HG02885 (cell line): ENCODE data around the gene TENM3.

ENCODE experiments used
- ATAC-seq: cut with Tn5 transposase; IDR thresholded peaks from one replicate; pipeline ENCODE4 v1.9.1; 2021; ENCODE audit warnings: mild to moderate bottlenecking; ENCODE audit not compliant: unreplicated experiment, poor library complexity

TENM3 gene

DNA sequence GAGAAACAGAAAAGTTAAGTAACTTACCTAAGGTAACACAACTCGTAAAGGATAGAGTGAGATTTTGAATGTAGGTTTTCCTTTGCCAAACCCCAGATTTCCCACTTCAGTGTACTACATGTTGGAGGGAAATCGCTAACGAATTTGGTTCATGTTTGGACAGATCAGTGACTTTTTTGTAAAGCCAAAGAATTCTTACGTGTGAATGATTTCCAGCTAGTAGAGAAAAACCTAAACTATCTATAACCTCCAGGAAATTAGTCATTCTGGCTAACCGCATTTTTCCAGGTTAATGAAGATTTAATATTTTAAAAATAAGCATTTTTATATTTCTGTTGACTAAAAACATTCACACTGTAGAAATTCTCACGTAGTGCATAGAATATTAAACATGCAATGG lies 7.2 kb downstream of the TENM3 start:
- no peak for ATAC-seq

DNA sequence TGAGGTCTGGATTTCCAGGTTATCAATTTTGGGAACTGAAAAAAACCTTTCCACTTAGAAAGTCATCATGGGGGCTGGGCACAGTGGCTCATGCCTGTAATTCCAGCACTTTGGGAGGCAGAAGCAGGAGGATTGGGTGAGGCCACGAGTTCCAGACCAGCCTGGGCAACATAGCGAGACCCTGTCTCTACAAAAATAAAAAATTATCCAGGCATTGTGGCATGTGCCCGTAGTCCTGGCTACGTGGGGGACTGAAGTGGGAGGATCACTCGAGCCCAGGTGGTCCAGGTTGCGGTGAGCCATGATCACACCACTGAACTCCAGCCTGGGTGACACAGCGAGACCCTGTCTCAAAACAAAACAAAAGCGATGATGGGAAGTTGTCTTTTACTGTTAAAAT lies 7.9 kb downstream of the TENM3 start:
- ATAC-seq: no peak

DNA sequence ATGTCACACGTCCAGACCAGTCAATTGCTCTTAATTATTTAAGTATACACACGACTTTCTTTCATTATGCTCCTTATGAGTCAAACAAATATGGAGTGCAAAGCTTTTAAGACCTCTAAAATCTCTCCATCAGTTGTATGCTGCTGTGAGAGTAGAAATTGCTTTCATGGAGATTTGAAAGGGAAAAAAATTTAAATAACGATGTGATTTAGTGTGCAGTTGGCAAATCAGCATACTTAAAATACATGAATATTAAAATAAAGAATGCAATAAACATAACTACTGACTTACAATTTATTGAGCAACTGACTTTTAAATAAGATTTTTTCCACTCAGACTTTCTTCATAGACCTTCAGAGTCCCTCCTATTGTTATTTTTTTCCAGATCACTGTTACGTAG lies 9.0 kb downstream of the TENM3 start:
- ATAC-seq: no peak

DNA sequence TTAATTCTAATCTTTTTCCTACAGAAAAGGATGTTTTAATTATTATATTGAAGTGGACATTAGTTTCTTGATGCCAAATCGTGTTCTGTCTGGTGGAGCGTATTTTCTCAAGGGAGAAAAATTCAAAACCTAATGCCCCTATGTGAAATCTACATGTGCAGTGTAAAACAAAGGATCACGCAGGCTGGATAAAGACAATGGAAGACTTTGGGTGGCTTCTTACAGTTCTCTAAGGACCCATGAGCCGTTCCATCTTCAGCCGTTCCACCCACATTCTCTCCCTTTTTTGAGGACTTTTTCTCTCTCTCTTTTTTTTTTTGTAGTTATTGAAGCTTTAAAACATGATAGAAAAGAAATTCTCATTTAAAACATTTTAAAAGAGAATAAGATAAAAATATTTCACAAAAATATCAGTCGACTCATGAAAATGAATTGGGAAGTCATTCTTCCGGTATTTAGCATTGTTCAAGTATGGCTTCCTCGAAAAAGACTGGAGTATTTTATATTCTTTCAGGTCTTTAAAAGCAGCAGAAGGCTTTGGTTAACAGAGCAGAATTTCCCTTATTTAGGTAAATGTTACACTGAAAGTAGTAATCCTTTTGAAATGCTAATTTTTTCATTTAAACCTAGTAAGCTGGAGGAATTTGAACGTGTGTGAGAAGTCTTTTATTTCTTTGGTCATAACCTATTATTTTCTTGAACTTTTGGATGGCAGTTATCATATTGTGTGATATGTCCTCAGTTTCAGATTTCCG lies 11.0 kb downstream of the TENM3 start:
- ATAC-seq: no peak

DNA sequence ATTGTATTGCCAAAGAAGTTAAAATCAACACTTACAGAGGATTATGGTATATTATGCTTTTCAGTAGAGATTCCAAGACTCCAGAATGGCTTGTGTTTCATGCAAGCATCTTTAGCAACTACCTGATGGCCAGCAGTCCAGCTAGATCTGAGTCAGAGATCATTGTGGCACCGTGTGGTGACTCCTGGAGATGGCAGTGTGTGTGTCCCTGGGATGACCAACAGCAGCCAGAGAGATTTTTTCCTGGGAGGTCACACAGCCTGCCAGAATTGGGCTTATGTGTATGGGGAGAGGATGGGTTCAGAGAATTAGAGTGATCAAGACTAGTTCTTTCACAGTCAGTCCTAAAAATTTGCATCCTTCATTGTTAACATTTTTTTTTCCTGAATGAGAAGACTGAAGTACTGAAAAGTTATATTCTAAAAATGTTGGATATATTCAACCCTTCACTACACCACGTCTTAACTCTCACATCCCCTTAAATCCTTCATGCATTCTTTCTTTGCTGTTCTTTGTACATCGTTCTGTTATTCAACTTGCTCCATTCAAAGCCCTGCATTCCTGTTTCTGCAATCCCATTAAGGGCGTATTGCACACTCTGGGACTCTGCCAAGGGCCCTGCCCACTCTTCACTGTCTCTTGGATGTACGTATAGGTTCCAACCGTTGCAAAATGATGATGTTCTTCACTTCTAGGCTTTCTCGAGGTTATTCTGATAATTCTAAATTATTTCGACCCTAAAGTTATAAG lies 12.4 kb downstream of the TENM3 start:
- no peak for ATAC-seq

DNA sequence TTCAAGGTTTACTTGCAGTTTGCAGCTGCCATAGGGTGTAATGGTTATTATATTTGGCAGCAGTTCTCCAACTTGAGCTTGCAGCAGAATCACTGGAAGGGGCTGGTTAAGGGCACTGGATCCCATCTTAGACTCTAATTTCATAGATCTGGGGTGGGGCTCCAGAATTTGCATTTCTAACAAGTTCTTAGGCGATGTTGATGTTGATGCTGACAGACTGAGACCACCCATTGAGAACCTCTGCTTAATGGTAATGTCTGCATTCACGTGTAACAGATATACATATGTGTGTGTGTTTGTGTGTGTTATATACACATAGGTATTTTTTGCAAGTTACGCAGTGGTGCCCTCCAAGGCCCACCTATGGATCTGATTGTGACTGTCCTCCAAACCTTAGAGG lies 13.8 kb downstream of the TENM3 start:
- no peak for ATAC-seq

DNA sequence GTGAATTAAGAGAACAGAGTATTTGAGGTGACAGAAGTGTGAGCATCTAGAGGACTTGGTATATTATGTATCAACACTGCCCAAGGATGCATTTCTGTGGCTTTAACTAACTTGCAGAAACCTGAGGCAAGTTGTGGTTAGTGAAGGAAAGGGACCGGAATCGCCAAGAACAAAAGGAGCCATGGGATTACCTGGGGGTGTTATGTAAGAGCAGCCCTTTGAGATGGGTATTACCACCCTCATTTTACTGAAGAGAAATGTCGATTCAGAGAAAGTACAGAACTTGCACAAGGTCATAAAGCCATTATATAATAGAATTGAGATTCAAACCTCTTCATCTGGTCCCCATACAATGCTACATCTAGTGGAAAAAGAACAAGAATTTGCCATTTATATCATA lies 14.3 kb downstream of the TENM3 start:
- ATAC-seq: no peak

DNA sequence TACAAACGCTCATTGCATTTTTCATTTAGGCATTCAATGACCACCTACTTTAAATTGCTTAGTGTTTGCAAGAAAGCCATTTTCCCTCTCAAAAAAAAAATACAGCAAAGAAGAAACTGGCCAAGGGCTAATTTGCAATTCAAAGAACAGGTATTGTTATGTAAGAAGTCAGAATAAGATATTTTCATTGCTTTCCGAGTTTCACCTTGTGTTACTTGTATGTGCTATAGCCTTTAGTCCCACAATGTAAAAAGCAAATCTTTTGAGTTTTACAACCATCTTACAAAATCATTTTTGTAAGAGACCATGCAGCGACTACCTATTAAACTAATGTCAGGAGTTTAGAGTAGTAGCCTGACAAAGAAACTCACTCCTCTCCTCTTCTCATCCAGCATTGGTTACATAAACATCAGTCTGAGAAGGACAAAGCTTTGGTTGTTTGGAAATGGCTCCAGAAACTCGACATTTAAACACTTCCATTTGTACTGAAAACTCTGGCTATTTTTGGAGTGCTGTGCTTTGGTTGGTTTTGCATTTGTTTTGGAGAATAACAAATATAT lies 15.3 kb downstream of the TENM3 start:
- no peak for ATAC-seq

DNA sequence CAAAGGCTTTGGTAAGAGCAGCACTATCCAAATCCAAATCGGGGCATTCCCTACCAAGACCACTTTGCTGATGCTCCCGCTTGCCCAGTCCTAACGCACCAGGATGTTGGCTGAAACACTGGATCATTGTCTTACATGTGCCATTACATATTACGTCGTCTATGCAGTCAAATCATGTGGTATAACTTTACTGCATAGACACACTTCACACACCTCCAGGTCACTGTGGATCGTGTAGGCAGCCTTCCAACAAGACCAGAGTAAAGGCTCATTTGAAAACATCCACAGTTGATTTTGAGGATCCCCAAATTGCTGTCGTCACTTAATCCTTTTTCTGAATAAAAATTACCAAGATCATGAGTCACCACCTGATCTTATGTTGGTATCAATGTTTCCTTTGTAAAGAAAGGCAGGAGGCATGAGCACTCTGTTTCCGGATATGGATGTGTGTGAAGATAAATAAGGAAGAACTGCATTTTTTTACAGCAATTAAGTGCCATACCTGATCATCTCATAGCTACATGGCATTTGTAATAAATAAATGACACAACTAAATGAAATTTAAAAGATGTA lies 18.5 kb downstream of the TENM3 start:
- ATAC-seq: no peak

DNA sequence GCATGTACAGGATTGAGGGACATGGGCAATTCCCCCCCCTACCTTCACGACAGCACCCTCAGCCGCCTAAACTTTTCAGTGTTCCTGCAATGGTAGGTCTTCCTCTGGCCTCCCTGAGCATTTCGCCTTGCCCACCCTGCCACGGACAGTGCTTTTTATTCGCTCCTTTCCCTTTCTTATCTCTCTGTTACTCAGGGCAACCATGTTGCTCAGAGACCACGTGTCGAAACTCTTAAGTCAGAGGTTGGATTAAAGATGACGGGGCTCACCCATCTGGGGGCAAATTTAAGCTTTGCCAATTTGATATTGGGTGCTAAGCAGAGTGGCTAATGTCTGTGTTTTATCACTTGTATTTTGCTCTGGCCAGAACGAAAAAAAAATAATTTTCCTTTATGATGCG lies 20.4 kb downstream of the TENM3 start:
- no peak for ATAC-seq

DNA sequence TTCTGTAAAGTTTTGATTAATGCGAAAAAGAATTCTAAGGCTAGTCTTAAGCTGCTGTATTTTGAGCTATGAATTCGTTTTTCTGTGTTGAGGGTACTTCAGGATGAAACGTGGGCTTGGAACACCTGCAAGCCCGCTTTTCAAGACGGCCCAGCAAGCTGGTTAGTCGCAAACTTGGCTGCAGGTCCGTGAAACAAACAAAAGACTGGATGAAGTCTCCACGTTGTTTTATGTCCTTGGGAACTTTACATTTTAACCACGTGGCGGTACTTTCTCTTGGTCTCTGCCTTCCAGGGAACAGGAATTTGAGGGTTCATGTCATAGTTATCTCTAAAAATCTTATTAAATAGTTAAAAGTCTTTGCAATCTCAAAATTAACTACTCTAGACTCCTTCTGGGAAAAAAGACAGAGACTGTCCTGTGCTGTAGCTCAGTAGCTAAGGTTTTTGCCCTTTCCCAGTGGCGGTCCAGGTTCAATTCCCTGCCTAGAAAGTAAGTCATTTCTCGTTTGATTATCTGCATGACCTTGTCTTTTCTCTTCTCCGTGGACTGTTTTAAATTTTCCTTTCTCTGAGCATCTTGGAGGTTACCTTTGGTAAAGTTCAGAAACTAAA lies 21.0 kb downstream of the TENM3 start:
- ATAC-seq: no peak

DNA sequence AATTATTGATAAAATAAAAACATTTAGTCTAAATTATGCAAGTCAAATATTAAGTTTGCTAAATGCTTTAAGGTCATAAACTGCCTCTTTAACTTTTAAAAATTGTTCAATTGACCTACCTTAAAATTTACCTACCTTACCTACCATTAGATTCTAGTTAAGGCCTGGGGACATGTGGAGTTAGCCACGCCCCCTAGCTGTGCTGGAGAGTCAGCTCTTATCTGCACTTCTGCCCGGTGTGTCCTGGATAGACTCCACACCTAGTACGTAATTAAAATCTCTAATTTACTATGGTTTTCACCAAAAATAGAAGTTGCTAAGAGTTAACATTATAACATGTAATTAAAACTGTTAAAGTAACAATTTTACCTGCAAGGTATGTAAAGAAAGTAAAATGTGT lies 22.7 kb downstream of the TENM3 start:
- ATAC-seq: no peak

DNA sequence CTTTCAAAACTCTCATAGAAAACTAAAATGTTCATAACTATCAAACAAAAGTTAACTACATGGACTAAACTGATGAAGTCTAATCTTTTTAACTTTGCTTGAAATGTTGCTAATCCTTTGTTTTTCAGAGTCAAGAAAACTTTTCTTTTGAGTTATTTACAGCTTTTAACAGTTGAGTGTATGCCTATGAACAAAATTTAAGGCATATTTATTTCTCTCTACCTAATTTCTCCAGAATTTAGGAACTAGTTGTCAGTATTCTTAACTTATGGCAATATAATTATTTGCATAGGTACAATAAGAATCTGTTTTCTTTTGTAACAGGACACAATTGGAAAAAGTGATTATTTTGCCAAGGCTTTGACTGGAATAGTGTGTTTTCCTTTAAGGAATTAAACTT lies 23.8 kb downstream of the TENM3 start:
- no peak for ATAC-seq

DNA sequence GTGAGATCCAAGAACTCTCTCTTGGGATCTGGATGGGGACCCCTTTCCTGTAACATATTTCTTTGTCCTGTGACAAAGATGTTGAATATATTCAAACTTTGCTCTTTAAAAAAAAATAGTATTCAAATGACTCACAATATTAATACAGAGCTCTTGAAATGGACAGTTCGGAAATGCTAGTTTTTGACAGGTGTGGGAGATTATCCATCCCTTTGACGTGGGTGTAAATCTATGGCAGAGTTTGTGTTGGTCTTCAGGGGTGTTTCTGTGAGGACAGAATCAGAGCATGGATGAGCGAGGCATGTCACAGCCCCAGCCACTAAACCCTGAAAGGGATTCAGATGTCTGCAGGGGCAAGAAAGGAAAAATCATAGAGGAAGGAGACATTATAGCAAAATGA lies 25.8 kb downstream of the TENM3 start:
- ATAC-seq: no peak

DNA sequence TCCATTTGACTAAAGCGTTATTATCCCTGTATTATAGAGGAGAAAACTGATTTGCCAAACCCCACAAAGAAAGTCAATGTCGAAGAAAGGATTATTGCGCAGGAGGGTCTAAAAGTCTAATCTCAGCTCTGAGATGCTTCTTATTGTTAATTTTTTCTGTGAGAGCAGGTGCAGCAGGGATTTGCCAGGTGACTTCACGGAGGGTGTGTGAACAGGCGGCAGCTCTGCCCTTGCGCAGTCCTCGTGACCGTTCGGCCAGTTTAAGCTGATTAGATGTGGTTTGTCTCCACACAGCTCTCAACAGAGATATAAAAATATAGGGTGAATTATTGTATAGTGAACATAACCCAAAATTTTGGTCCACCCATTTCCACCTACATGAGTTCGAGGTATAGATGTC lies 28.5 kb downstream of the TENM3 start:
- no peak for ATAC-seq

DNA sequence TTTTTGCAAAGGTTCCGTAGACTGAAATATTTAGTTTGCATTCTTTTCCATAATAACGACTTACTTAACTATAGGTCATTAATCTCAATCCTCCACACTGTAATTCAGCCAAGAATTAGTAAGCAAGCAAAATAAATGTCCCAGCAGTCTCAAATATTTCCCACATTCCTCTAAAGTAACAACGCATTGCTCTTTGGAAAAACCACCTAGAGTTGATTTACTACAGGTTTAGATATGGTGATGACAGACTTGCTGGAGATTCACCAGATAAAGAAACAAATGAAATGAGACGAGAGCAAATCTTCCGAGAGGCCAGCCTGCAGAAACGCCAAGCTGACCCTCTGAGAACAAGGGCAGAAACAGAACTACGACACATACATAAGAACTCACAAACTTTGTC lies 28.9 kb downstream of the TENM3 start:
- ATAC-seq: no peak

DNA sequence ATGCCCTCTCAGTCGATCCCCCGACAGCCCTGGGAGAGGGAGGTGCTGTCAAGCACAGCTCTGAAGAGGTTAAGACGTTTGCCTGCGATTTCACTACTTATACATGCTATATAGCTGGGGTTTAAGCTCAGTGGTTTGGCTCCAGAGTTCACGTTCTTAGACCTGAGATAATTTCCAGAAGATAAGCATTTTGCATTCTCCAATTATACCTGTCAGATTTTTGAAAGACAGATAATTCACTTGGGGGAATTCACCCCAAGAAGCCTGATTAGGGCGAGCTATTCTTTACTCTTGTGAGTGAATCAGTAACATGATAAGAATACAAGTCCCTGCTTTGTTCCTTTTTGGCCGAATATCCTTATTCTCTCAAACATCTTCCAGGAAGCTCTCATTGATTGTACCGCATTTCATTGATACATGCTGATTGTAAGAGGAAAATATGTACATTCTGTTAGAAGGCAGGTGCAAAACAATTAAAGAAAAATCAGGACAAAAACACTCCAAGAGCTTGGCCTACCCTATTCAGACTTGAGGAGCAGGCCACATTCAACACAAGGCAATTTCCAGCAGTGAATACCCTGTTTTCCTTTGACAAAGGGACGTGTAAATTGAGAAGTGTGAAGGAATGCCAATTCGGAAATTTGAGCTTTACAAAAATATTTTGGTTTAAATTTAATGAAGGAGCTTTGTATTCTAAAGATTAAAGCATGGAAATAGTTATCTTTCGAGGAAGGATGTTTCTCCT lies 30.2 kb downstream of the TENM3 start:
- ATAC-seq: no peak

DNA sequence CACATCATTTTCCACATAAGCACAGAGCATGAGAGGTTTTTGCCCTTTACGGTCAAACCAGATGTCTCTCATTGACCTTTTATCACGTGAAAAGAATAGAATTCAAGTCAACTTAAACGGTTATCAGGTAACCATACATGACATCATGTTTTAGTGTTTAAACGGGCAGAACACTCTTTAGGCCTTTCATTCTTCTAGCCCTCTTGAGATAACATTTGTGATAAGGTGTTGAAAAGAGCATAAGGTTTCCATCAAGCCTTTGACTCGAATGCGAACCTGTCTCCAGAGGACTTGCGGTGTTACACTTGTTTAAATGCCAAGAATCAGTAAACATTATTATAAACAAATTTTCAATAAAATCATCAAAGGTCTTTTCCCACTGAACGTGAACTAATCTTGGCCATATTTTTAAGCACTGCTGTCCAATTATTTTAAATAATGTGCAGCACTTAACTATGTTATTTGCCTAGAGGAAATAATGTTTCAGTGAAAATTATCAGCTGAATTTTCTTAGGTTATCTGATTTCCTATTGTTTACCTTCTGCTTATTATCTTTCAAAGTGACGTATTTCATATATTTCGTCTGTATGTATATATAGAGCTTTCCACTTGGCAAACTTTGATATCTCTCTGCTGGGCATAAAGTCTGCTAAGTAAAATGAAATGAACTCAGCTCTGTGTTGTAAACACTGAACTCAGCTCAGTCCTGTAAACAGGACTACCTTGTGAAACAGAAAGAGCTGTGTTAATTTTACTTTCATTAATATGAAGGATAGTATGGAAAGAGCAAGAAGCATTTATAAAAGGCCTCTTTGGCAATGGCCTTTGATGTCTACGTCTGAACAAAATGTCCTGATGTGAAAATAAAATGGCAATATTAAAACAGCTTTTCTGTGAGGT lies 33.3 kb downstream of the TENM3 start:
- ATAC-seq: no peak

DNA sequence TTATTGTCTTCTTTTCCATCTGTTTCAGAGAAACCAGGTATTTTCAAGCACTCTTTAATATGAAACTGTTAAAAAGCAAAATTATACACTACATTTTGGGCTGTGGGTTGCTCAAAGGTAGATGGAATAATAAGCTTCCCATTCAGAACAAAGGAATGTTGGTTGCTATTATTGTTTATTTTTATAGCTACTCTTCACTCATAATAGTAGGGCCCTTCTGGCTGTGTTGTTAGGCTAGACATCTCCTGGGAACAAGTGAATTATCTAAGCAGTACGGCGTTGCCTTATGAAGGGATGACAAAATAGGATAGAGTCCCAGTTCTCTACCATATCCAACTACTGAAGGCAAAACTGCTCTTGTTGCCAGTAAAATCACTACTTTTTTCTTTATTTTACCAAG lies 34.2 kb downstream of the TENM3 start:
- no peak for ATAC-seq
